Neural progenitor cell (in vitro differentiated cells): ENCODE data around the gene ORC2. TPM values are rescaled to one million over a fixed set of nuclear protein-coding genes. Genes with fewer than 3 reads are reported as not detected.

Experiments used
- DNase-seq: peaks from one replicate; pipeline ENCODE4 v3.0.0-alpha.2; 2016; ENCODE audit warnings: low spot score
- H2AFZ ChIP-seq: fragments of 200-600 bp; sonication (generic); replicated peaks from 2 replicates; pipeline ENCODE4 v1.6.1; 2016; ENCODE audit warnings: antibody characterized with exemption
- H3F3A ChIP-seq: fragments of 200-600 bp; sonication (generic); 2 replicates; pipeline ENCODE4 v1.6.1; 2016; ENCODE audit warnings: antibody characterized with exemption, low read depth
- H3K27ac ChIP-seq: fragments of 200-600 bp; sonication (generic); 2 replicates; pipeline ENCODE4 v1.5.1; 2016; ENCODE audit warnings: mild to moderate bottlenecking
- H3K27me3 ChIP-seq: fragments of 200-600 bp; sonication (generic); 2 replicates; pipeline ENCODE4 v1.6.1; 2016; ENCODE audit warnings: mild to moderate bottlenecking, moderate library complexity
- H3K36me3 ChIP-seq: fragments of 200-600 bp; sonication (generic); 2 replicates; pipeline ENCODE4 v1.5.1; 2016
- H3K4me1 ChIP-seq: fragments of 200-600 bp; sonication (generic); 2 replicates; pipeline ENCODE4 v1.6.1; 2016; ENCODE audit warnings: mixed run types
- H3K4me2 ChIP-seq: fragments of 200-600 bp; sonication (generic); 2 replicates; pipeline ENCODE4 v1.6.1; 2016
- H3K4me3 ChIP-seq: fragments of 200-600 bp; sonication (generic); 2 replicates; pipeline ENCODE4 v1.5.1; 2016
- H3K79me2 ChIP-seq: fragments of 200-600 bp; sonication (generic); 2 replicates; pipeline ENCODE4 v1.6.1; 2016; ENCODE audit warnings: low read depth
- H3K9ac ChIP-seq: fragments of 200-600 bp; sonication (generic); 2 replicates; pipeline ENCODE4 v1.6.1; 2016
- H3K9me3 ChIP-seq: fragments of 200-600 bp; sonication (generic); 2 replicates; pipeline ENCODE4 v1.5.1; 2016; ENCODE audit warnings: low read depth
- H4K20me1 ChIP-seq: fragments of 200-600 bp; sonication (generic); 2 replicates; pipeline ENCODE4 v1.6.1; 2016; ENCODE audit warnings: low read depth
- H3K27ac Mint-ChIP-seq: 3 replicates; pipeline ENCODE4 v1.8.0; 2021; ENCODE audit warnings: mixed read lengths
- H3K27me3 Mint-ChIP-seq: 2 replicates; pipeline ENCODE4 v1.8.0; 2022; ENCODE audit warnings: low read depth, mild to moderate bottlenecking, inconsistent platforms, moderate library complexity, mixed read lengths; ENCODE audit not compliant: insufficient read depth
- H3K36me3 Mint-ChIP-seq: 3 replicates; pipeline ENCODE4 v1.8.0; 2021; ENCODE audit warnings: mixed read lengths
- H3K4me1 Mint-ChIP-seq: 3 replicates; pipeline ENCODE4 v1.8.0; 2021; ENCODE audit warnings: mixed read lengths
- H3K4me3 Mint-ChIP-seq: 3 replicates; pipeline ENCODE4 v1.8.0; 2021; ENCODE audit warnings: mild to moderate bottlenecking, moderate library complexity, mixed read lengths
- H3K9me3 Mint-ChIP-seq: 3 replicates; pipeline ENCODE4 v1.8.0; 2020; ENCODE audit warnings: mixed read lengths
- CTCF ChIP-seq: fragments of 200-600 bp; sonication (generic); IDR thresholded peaks from 2 replicates; pipeline ENCODE4 v1.5.1; 2017; ENCODE audit warnings: antibody characterized with exemption, mild to moderate bottlenecking
- EZH2 ChIP-seq: fragments of 200-600 bp; sonication (generic); IDR thresholded peaks from 2 replicates; pipeline ENCODE4 v1.6.1; 2017; ENCODE audit warnings: antibody characterized with exemption, mild to moderate bottlenecking, moderate library complexity
- EZH2phosphoT487 ChIP-seq: fragments of 200-600 bp; sonication (generic); IDR thresholded peaks from 2 replicates; pipeline ENCODE4 v1.6.1; 2017; ENCODE audit warnings: antibody characterized with exemption
- total RNA-seq: library from RNA; depleted of rRNA; stranded (reverse); fragments of >200 nt; gene quantifications from 2 replicates; pipeline ENCODE4 v1.2.3, GENCODE V29; 2015; ENCODE audit warnings: low replicate concordance

The ORC2 gene
- 48.1 and 75.4 TPM in 2 replicates for total RNA-seq

GRCh38 chr2:200963124-200963917 lies at the start of gene ORC2:
Gene ORC2, minus strand, starts transcription at chr2:200963660. Its CDS starts 5,537 bp downstream, at chr2:200958123.
- Mint-ChIP-seq H3K4me3 (peak within 1 kb of the TSS; percentile 98), H3K9me3 (no peaks in the 10 kb centered on the region), H3K27me3 (no peaks in the 10 kb centered on the region), H3K27ac (peak within 1 kb of the TSS; percentile 97), H3K36me3 (no peaks in the 10 kb centered on the region), H3K4me1 (peaks cover 30% of the 10 kb centered on the region)
- Histone ChIP-seq H3K9ac (peak within 1 kb of the TSS; percentile 74), H3K79me2 (peaks cover 75% of the 10 kb centered on the region), H2AFZ (peak within 1 kb of the TSS; percentile 95), H3K9me3 (no peaks in the 10 kb centered on the region), H3K27me3 (no peaks in the 10 kb centered on the region), H3K4me2 (peak within 1 kb of the TSS; percentile 94), H3F3A (peaks cover 22% of the 10 kb centered on the region), H3K27ac (peak within 1 kb of the TSS; percentile 84), H4K20me1 (peaks cover 34% of the 10 kb centered on the region), H3K4me3 (peak within 1 kb of the TSS; percentile 91), H3K36me3 (no peaks in the 10 kb centered on the region), H3K4me1 (peaks cover 25% of the 10 kb centered on the region)
- TF ChIP-seq EZH2phosphoT487: no peak
- TF ChIP-seq CTCF: peak; percentile 76
- no peak for TF ChIP-seq EZH2
- DNase-seq: peak; percentile 97

DNA sequence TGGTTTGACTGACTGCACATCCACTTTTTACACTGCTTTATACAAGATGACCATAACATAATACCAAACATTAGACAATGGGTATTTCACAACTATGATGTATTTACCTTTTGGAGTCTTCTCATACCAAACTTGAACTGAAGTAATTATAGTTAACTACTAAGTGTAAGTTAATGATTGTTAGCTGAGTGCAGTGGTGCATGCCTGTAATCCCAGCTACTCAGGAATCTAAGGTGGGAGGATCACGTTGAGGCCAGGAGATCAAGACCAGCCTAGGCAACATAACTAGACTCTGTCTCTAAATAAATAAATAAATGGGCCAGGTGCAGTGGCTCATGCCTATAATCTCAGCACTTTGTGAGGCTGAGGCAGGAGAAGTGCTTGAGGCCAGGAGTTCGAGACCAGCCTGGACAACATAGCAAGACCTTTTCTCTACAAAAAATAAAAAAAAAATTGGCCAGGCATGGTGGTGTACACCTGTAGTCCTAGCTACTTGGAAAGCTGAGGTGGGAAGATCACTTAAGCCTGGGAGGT lies 44.9 kb upstream of the ORC2 start:
- Histone ChIP-seq H3K27me3 (no peaks in the 10 kb centered on the region), H3K36me3 (no peaks in the 10 kb centered on the region), H3K4me2 (no peak overlapping the region), H3K79me2 (no peaks in the 10 kb centered on the region), H3K9ac (no peak overlapping the region), H3F3A (no peaks in the 10 kb centered on the region), H4K20me1 (no peaks in the 10 kb centered on the region), H3K4me1 (no peaks in the 10 kb centered on the region), H3K9me3 (no peaks in the 10 kb centered on the region), H2AFZ (no peak overlapping the region), H3K4me3 (no peak overlapping the region), H3K27ac (no peak overlapping the region)
- H3K27me3 Mint-ChIP-seq: no peaks in the 10 kb centered on the region
- H3K36me3 Mint-ChIP-seq: peaks cover 8% of the 10 kb centered on the region
- DNase-seq: no peak
- H3K9me3 Mint-ChIP-seq: no peaks in the 10 kb centered on the region
- no peaks in the 10 kb centered on the region for H3K4me1 Mint-ChIP-seq
- no peak overlapping the region for H3K4me3 Mint-ChIP-seq
- no peak for TF ChIP-seq EZH2phosphoT487
- no peak for TF ChIP-seq CTCF
- TF ChIP-seq EZH2: no peak
- H3K27ac Mint-ChIP-seq: no peak overlapping the region

GRCh38 chr2:201007584-201007998 lies 44.1 kb upstream of the ORC2 start:
- no peak overlapping the region for H3K27ac Mint-ChIP-seq
- Histone ChIP-seq H3K4me2 (no peak overlapping the region), H3K79me2 (no peaks in the 10 kb centered on the region)

More at GRCh38 chr2:201007584-201007998, 44.1 kb upstream of the ORC2 start:
- Mint-ChIP-seq H3K36me3 (peaks cover 8% of the 10 kb centered on the region), H3K4me3 (no peak overlapping the region), H3K27me3 (peaks cover under 1% of the 10 kb centered on the region), H3K9me3 (no peaks in the 10 kb centered on the region), H3K4me1 (no peaks in the 10 kb centered on the region)
- DNase-seq: no peak
- Histone ChIP-seq H3K9ac (no peak overlapping the region), H4K20me1 (no peaks in the 10 kb centered on the region), H3K36me3 (no peaks in the 10 kb centered on the region), H3F3A (no peaks in the 10 kb centered on the region), H2AFZ (no peak overlapping the region), H3K4me3 (no peak overlapping the region), H3K27ac (no peak overlapping the region), H3K4me1 (no peaks in the 10 kb centered on the region), H3K27me3 (no peaks in the 10 kb centered on the region), H3K9me3 (no peaks in the 10 kb centered on the region)
- no peak for TF ChIP-seq EZH2phosphoT487
- no peak for TF ChIP-seq EZH2
- no peak for TF ChIP-seq CTCF
